Measurements from ENCODE around the gene KRT81. TPM values are rescaled to one million over a fixed set of nuclear protein-coding genes. Genes with fewer than 3 reads are reported as not detected.

Gene KRT81
- total RNA-seq, 1 experiment from 2014 or later, result 0.70 TPM

DNA sequence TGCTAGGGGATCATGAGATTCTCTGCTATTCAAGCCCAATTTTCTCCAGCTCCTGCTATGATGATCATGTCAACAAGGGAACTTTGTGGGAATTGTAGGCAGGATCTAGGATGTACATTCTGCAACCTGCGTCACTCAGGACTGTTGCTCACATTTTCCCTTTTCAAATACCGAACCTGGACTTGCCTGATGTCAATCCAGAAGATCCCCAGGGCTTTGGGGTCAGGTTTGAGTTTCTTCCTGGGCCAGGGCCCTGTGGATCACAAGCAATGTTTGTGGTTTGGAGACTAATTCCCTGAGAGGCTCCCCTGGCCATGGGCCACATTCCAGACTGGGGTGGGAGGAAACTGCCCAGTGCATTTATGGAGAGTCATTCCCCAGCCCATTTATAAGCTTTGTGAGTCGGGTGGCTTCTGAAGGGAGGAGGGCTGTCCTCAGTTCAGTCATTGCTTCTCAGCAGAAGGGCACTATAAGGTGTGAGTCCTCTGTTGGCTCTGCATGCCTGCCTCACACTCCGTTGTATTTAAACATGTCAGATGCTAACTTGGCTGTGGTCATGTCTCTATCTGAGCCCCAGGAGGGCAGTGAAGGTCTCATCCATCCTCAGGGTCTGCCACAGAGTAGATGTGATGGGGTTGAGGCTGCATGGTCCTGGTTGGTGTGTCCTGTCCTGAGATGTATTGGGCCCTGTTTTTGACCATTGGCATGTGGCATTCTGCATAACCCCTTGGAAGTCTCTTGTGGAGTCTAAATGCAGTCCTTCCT is 10.4 kb downstream of the KRT81 start:
- H3K9me3 Mint-ChIP-seq, result no peaks in the 10 kb centered on the region
- CTCF ChIA-PET, result interaction anchor here (0.6 to 6.2 kb wide), 6 partner anchors 13 to 385 kb away, joined by 3 to 122 read pairs (median 18); no protein-coding TSS in a partner anchor
- H3K27ac Mint-ChIP-seq, result no peak overlapping the region
- no peak for TF ChIP-seq ZBTB21 (CRISPR knock-in tag; IDR thresholded peaks at IDR 0.05; ENCODE audit: borderline replicate concordance)
- TF ChIP-seq FOXK1 (CRISPR knock-in tag; IDR thresholded peaks at IDR 0.05), result no peak
- TF ChIP-seq NR1H2 (CRISPR knock-in tag; IDR thresholded peaks at IDR 0.05), result no peak
- no peak for TF ChIP-seq EMX1 (CRISPR knock-in tag; IDR thresholded peaks at IDR 0.05)
- TF ChIP-seq NFYB (CRISPR knock-in tag; conservative IDR thresholded peaks at IDR 0.05; ENCODE audit: low read depth), result no peak
- TF ChIP-seq PRRX2 (CRISPR knock-in tag; IDR thresholded peaks at IDR 0.05), result no peak
- TF ChIP-seq SOX15 (CRISPR knock-in tag; IDR thresholded peaks at IDR 0.05), result no peak
- TF ChIP-seq IRF2 (CRISPR knock-in tag; IDR thresholded peaks at IDR 0.05; ENCODE audit: borderline replicate concordance, low read depth), result no peak
- no peak for TF ChIP-seq SP1 (CRISPR knock-in tag; conservative IDR thresholded peaks at IDR 0.05)
- TF ChIP-seq ETV6 (CRISPR knock-in tag; IDR thresholded peaks at IDR 0.05), result no peak
- TF ChIP-seq NR2C2 (CRISPR knock-in tag; IDR thresholded peaks at IDR 0.05), result no peak
- no peak for TF ChIP-seq ESRRA (CRISPR knock-in tag; IDR thresholded peaks at IDR 0.05; ENCODE audit: borderline replicate concordance)
- TF ChIP-seq FOXJ3 (CRISPR knock-in tag; IDR thresholded peaks at IDR 0.05; ENCODE audit: borderline replicate concordance), result no peak
- TF ChIP-seq, protein P1, sequence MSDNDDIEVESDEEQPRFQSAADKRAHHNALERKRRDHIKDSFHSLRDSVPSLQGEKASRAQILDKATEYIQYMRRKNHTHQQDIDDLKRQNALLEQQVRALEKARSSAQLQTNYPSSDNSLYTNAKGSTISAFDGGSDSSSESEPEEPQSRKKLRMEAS (CRISPR knock-in tag; IDR thresholded peaks at IDR 0.05), result no peak
- H3K4me3 Mint-ChIP-seq, result no peak overlapping the region
- POLR2A ChIA-PET, result no interaction called here
- peaks cover 5% of the 10 kb centered on the region for H3K4me1 Mint-ChIP-seq
- H3K36me3 Mint-ChIP-seq, result no peaks in the 10 kb centered on the region
- H3K27me3 Mint-ChIP-seq (ENCODE audit: low read depth), result peaks cover 20% of the 10 kb centered on the region
- DNase-seq (ENCODE audit: low spot score), result no peak
- no peak for ATAC-seq

DNA sequence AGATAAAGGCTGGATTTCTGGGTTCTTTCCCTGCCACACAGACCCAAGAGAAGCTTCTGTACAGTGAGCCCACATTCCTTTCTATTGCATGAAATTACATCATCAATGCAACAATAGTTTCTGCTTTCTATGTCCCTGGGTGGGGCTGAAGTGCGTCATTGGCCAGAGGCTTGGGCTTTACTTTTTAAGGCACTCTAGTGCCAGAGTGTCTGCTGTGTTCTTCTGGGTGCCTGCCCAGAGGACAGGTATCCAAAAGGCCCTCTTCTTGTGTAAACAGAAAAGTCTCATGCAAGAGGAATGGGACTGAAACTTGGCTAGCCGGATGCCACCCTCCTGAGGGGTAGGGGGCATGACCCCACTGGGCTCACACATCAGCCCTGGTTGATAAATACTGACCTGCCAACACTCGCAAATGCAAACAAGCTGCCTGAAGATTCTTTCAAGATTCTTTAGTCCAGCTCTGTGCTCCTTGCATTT is 11.0 kb downstream of the KRT81 start:
- ChIA-PET CTCF (interaction anchor here (0.6 to 6.2 kb wide), 6 partner anchors 13 to 385 kb away, joined by 3 to 122 read pairs (median 39); no protein-coding TSS in a partner anchor), POLR2A (no interaction called here)
- Mint-ChIP-seq H3K4me3 (no peak overlapping the region), H3K27me3 (ENCODE audit: low read depth) (peaks cover 20% of the 10 kb centered on the region), H3K27ac (no peak overlapping the region), H3K9me3 (no peaks in the 10 kb centered on the region), H3K36me3 (no peaks in the 10 kb centered on the region), H3K4me1 (peaks cover 5% of the 10 kb centered on the region)
- TF ChIP-seq ZNF396 (CRISPR knock-in tag; IDR thresholded peaks at IDR 0.05; ENCODE audit: borderline replicate concordance), result no peak
- TF ChIP-seq ELF4 (CRISPR knock-in tag; IDR thresholded peaks at IDR 0.05; ENCODE audit: low read depth), result no peak
- TF ChIP-seq GABPB1 (CRISPR knock-in tag; IDR thresholded peaks at IDR 0.05), result peak; percentile 95
- TF ChIP-seq IRF2 (CRISPR knock-in tag; IDR thresholded peaks at IDR 0.05; ENCODE audit: borderline replicate concordance, low read depth), result no peak
- no peak for TF ChIP-seq FOXJ3 (CRISPR knock-in tag; IDR thresholded peaks at IDR 0.05; ENCODE audit: borderline replicate concordance)
- ATAC-seq (no peak), DNase-seq (ENCODE audit: low spot score) (no peak)

DNA sequence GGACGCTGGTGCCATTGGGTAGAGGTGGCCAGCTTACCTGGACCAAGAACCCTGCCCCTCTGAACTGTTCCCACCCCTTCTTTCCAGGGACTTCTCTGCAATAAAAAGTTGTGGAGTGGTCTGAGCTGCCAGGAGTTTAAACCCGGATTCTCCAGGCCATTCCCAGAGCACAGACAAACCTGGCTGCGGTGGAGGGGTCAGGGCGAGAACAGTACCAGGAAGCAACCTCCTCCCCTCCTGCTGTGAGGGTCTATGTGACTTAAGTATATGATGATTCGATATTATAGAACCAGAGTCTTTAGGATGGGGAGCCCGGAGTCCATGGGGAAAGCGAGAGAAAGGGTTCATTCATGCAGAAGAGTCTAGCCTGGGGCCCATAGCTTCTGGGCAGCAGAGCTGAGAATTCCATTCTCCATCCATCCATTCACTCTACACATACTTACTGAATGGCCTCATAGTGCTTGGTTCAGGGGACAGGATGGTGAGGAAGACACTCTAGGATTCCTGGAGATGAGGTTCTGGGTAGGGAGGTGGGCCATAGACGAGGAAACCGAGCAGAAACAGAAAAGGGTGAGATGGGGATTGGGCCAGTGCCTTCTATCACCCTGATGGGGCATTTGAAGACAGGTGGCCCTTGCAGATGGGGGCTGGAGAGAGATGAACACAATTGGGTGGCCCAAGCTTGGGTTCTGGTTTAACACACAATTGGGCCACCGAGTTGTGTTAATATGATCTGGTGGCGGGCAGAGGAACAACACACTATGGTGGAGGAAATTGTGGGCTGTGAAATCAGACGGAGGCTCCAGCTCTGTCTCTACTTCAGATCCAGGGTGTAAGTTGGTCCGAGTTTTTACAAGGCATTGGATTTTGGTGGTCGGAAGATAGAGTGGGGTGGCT is 11.7 kb downstream of the KRT81 start:
- H3K4me3 Mint-ChIP-seq, result no peak overlapping the region
- POLR2A ChIA-PET, result no interaction called here
- ATAC-seq (no peak), DNase-seq (ENCODE audit: low spot score) (no peak)
- H3K9me3 Mint-ChIP-seq, result no peaks in the 10 kb centered on the region
- no peaks in the 10 kb centered on the region for H3K36me3 Mint-ChIP-seq
- peaks cover 20% of the 10 kb centered on the region for H3K27me3 Mint-ChIP-seq (ENCODE audit: low read depth)
- CTCF ChIA-PET, result interaction anchor here (0.6 to 6.2 kb wide), 88 partner anchors 7 to 1142 kb away, joined by 3 to 122 read pairs (median 5); partner anchors contain the start of genes KRT7, KRT80 and KRT83
- H3K4me1 Mint-ChIP-seq, result peaks cover 5% of the 10 kb centered on the region
- no peak overlapping the region for H3K27ac Mint-ChIP-seq
- no peak for TF ChIP-seq SMAD3 (CRISPR knock-in tag; IDR thresholded peaks at IDR 0.05; ENCODE audit: borderline replicate concordance)
- TF ChIP-seq FOXK1 (CRISPR knock-in tag; IDR thresholded peaks at IDR 0.05), result no peak
- TF ChIP-seq ZNF263 (CRISPR knock-in tag; IDR thresholded peaks at IDR 0.05; ENCODE audit: low read depth), result no peak
- TF ChIP-seq, protein P2, sequence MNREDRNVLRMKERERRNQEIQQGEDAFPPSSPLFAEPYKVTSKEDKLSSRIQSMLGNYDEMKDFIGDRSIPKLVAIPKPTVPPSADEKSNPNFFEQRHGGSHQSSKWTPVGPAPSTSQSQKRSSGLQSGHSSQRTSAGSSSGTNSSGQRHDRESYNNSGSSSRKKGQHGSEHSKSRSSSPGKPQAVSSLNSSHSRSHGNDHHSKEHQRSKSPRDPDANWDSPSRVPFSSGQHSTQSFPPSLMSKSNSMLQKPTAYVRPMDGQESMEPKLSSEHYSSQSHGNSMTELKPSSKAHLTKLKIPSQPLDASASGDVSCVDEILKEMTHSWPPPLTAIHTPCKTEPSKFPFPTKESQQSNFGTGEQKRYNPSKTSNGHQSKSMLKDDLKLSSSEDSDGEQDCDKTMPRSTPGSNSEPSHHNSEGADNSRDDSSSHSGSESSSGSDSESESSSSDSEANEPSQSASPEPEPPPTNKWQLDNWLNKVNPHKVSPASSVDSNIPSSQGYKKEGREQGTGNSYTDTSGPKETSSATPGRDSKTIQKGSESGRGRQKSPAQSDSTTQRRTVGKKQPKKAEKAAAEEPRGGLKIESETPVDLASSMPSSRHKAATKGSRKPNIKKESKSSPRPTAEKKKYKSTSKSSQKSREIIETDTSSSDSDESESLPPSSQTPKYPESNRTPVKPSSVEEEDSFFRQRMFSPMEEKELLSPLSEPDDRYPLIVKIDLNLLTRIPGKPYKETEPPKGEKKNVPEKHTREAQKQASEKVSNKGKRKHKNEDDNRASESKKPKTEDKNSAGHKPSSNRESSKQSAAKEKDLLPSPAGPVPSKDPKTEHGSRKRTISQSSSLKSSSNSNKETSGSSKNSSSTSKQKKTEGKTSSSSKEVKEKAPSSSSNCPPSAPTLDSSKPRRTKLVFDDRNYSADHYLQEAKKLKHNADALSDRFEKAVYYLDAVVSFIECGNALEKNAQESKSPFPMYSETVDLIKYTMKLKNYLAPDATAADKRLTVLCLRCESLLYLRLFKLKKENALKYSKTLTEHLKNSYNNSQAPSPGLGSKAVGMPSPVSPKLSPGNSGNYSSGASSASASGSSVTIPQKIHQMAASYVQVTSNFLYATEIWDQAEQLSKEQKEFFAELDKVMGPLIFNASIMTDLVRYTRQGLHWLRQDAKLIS (CRISPR knock-in tag; IDR thresholded peaks at IDR 0.05; ENCODE audit: borderline replicate concordance), result no peak
- TF ChIP-seq, protein P3, sequence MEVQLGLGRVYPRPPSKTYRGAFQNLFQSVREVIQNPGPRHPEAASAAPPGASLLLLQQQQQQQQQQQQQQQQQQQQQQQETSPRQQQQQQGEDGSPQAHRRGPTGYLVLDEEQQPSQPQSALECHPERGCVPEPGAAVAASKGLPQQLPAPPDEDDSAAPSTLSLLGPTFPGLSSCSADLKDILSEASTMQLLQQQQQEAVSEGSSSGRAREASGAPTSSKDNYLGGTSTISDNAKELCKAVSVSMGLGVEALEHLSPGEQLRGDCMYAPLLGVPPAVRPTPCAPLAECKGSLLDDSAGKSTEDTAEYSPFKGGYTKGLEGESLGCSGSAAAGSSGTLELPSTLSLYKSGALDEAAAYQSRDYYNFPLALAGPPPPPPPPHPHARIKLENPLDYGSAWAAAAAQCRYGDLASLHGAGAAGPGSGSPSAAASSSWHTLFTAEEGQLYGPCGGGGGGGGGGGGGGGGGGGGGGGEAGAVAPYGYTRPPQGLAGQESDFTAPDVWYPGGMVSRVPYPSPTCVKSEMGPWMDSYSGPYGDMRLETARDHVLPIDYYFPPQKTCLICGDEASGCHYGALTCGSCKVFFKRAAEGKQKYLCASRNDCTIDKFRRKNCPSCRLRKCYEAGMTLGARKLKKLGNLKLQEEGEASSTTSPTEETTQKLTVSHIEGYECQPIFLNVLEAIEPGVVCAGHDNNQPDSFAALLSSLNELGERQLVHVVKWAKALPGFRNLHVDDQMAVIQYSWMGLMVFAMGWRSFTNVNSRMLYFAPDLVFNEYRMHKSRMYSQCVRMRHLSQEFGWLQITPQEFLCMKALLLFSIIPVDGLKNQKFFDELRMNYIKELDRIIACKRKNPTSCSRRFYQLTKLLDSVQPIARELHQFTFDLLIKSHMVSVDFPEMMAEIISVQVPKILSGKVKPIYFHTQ (CRISPR knock-in tag; IDR thresholded peaks at IDR 0.05), result no peak
- no peak for TF ChIP-seq ZNF396 (CRISPR knock-in tag; IDR thresholded peaks at IDR 0.05; ENCODE audit: borderline replicate concordance)
- no peak for TF ChIP-seq TP53 (CRISPR knock-in tag; IDR thresholded peaks at IDR 0.05)
- no peak for TF ChIP-seq ETV6 (CRISPR knock-in tag; IDR thresholded peaks at IDR 0.05)

Data from WTC11 (cell line).